SK-N-SH (cell line): ENCODE data around the gene MFSD11. TPM values are rescaled to one million over a fixed set of nuclear protein-coding genes. Genes with fewer than 3 reads are reported as not detected.

Experiments
- CTCF ChIA-PET: fragments of 300-600, 350-600 bp; formaldehyde crosslinking; extraction: SDS; loops from one replicate; lab custom pipeline; 2021; lab: Yijun Ruan, JAX
- POLR2A ChIA-PET: fragments of 350-600 bp; sonication (Branson Sonifier 250); formaldehyde crosslinking; extraction: SDS; loops from one replicate; lab custom pipeline; 2020; ENCODE audit warnings: antibody characterized with exemption, inconsistent platforms; lab: Yijun Ruan, JAX
- DNase-seq: peaks from one replicate; pipeline ENCODE4 v3.0.0; 2012
- H2AFZ ChIP-seq: fragments of 200-600 bp; sonication (generic); 2 replicates; pipeline ENCODE4 v1.8.1; 2016; ENCODE audit warnings: antibody characterized with exemption, mild to moderate bottlenecking, low read depth
- H3F3A ChIP-seq: fragments of 200-600 bp; sonication (generic); replicated peaks from 2 replicates; pipeline ENCODE3; 2016; ENCODE audit warnings: antibody characterized with exemption, mild to moderate bottlenecking; ENCODE audit not compliant: insufficient read depth
- H3K27ac ChIP-seq, 2 experiments: fragments of 200-500 bp in 1 of 2; fragments of 200-600 bp in 1 of 2; sonication (Bioruptor generic) in 1 of 2; sonication (generic), shearing (Covaris generic) in 1 of 2; 2 replicates each; pipeline versions ENCODE4 v1.5.1 to v1.6.1; 2014 to 2016; ENCODE audit warnings: low read depth in 2 of 2, inconsistent platforms in 1 of 2, low read length in 1 of 2, mild to moderate bottlenecking in 1 of 2, mixed read lengths in 1 of 2
- H3K27me3 ChIP-seq: fragments of 200-600 bp; sonication (generic), shearing (Covaris generic); 2 replicates; pipeline ENCODE4 v1.6.1; 2016; ENCODE audit warnings: mixed run types; ENCODE audit not compliant: insufficient read depth
- H3K36me3 ChIP-seq, 2 experiments: fragments of 200-500 bp in 1 of 2; fragments of 200-600 bp in 1 of 2; sonication (Bioruptor generic) in 1 of 2; sonication (generic) in 1 of 2; replicated peaks in 1 of 2; 2 replicates each; pipeline versions ENCODE3 to v1.5.1; 2014 to 2016; ENCODE audit warnings: low read length in 1 of 2, mild to moderate bottlenecking in 1 of 2; ENCODE audit not compliant: insufficient read depth in 2 of 2, control insufficient read depth in 1 of 2
- H3K4me1 ChIP-seq, 2 experiments: fragments of 200-500 bp in 1 of 2; fragments of 200-600 bp in 1 of 2; sonication (Bioruptor generic) in 1 of 2; sonication (generic), shearing (Covaris generic) in 1 of 2; 2 replicates each; pipeline versions ENCODE4 v1.5.1 to v1.6.1; 2014 to 2016; ENCODE audit warnings: low read depth in 1 of 2, low read length in 1 of 2, mixed run types in 1 of 2; ENCODE audit not compliant: insufficient read depth in 2 of 2, control insufficient read depth in 1 of 2
- H3K4me2 ChIP-seq: fragments of 200-600 bp; sonication (generic), shearing (Covaris generic); 2 replicates; pipeline ENCODE4 v1.6.1; 2017; ENCODE audit warnings: mixed run types
- H3K4me3 ChIP-seq, 2 experiments: fragments of 200-500 bp in 1 of 2; fragments of 200-600 bp in 1 of 2; sonication (Bioruptor generic) in 1 of 2; sonication (generic), shearing (Covaris generic) in 1 of 2; 2 replicates each; pipeline versions ENCODE4 v1.5.1 to v1.8.1; 2014 to 2016; ENCODE audit warnings: low read depth in 2 of 2, inconsistent platforms in 1 of 2, low read length in 1 of 2, mild to moderate bottlenecking in 1 of 2, mixed read lengths in 1 of 2, moderate library complexity in 1 of 2
- H3K79me2 ChIP-seq: fragments of 200-600 bp; sonication (generic); 2 replicates; pipeline ENCODE4 v1.8.1; 2017; ENCODE audit warnings: mild to moderate bottlenecking; ENCODE audit not compliant: insufficient read depth
- H3K9ac ChIP-seq: fragments of 200-600 bp; sonication (generic); 2 replicates; pipeline ENCODE4 v1.6.1; 2017; ENCODE audit warnings: mixed run types
- H3K9me2 ChIP-seq: fragments of 200-600 bp; sonication (generic); 2 replicates; pipeline ENCODE4 v1.6.1; 2017; ENCODE audit warnings: mixed run types
- H3K9me3 ChIP-seq: fragments of 200-600 bp; sonication (generic); 2 replicates; pipeline ENCODE4 v1.6.1; 2017; ENCODE audit warnings: mixed run types, mild to moderate bottlenecking, moderate library complexity
- H4K20me1 ChIP-seq: fragments of 200-600 bp; sonication (generic); 2 replicates; pipeline ENCODE4 v1.6.1; 2017; ENCODE audit warnings: mild to moderate bottlenecking, mixed run types; ENCODE audit not compliant: insufficient read depth
- ELF1 ChIP-seq: IDR thresholded peaks from 2 replicates; pipeline ENCODE4 v1.4.0; 2012
- MEF2A ChIP-seq: IDR thresholded peaks from 2 replicates; pipeline ENCODE4 v1.4.0; 2012; ENCODE audit warnings: low read depth, borderline replicate concordance
- RCOR1 ChIP-seq: fragments of 150-350 bp; IDR thresholded peaks from 2 replicates; pipeline ENCODE4 v1.6.1; 2017; ENCODE audit warnings: antibody characterized with exemption, low read length
- SIN3A ChIP-seq: IDR thresholded peaks from 2 replicates; pipeline ENCODE4 v1.6.1; 2012; ENCODE audit warnings: low read depth, mild to moderate bottlenecking, low read length, moderate library complexity, borderline replicate concordance
- SMC3 ChIP-seq: IDR thresholded peaks from 2 replicates; pipeline ENCODE4 v1.6.1; 2012; ENCODE audit warnings: low read depth, low read length, improper control_type of control experiment
- TAF1 ChIP-seq: IDR thresholded peaks from 2 replicates; pipeline ENCODE4 v1.6.1; 2012; ENCODE audit warnings: low read depth, mild to moderate bottlenecking, low read length, moderate library complexity, borderline replicate concordance
- WGBS: methylation state at CpG from one replicate; pipeline ENCODE4 v1.1.6; 2017; ENCODE audit warnings: low lambda C conversion rate; 5-methylcytosine and 5-hydroxymethylcytosine counted together
- polyA plus RNA-seq, 3 experiments: library from polyadenylated mRNA; depleted of rRNA; stranded (reverse); fragments of >200 nt; gene quantifications; 2 replicates each; pipeline ENCODE4 v1.2.3, GENCODE V29; 2012
- TF ChIP-seq, protein P1 (sequence below): fragments of 150-350 bp; IDR thresholded peaks from 2 replicates; pipeline ENCODE4 v1.6.1; 2017; ENCODE audit warnings: antibody characterized with exemption, low read length, low read depth, borderline replicate concordance
- TF ChIP-seq, protein P2 (sequence below): IDR thresholded peaks from 2 replicates; pipeline ENCODE4 v1.6.1; 2012; ENCODE audit warnings: mild to moderate bottlenecking, low read depth, low read length, moderate library complexity
- TF ChIP-seq, protein P3 (sequence below): IDR thresholded peaks from 2 replicates; pipeline ENCODE4 v1.4.0; 2012; ENCODE audit warnings: low read depth, borderline replicate concordance

Gene MFSD11
- polyA plus RNA-seq, 1 of the 3 experiments (the other 2 are of a cell fraction) = 22.7 TPM

GRCh38 chr17:76748657-76749056, 10.7 kb downstream of the MFSD11 start (continued):
- TF ChIP-seq, protein P1, sequence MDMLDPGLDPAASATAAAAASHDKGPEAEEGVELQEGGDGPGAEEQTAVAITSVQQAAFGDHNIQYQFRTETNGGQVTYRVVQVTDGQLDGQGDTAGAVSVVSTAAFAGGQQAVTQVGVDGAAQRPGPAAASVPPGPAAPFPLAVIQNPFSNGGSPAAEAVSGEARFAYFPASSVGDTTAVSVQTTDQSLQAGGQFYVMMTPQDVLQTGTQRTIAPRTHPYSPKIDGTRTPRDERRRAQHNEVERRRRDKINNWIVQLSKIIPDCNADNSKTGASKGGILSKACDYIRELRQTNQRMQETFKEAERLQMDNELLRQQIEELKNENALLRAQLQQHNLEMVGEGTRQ = no peak
- no peak for TF ChIP-seq SIN3A
- TF ChIP-seq, protein P2, sequence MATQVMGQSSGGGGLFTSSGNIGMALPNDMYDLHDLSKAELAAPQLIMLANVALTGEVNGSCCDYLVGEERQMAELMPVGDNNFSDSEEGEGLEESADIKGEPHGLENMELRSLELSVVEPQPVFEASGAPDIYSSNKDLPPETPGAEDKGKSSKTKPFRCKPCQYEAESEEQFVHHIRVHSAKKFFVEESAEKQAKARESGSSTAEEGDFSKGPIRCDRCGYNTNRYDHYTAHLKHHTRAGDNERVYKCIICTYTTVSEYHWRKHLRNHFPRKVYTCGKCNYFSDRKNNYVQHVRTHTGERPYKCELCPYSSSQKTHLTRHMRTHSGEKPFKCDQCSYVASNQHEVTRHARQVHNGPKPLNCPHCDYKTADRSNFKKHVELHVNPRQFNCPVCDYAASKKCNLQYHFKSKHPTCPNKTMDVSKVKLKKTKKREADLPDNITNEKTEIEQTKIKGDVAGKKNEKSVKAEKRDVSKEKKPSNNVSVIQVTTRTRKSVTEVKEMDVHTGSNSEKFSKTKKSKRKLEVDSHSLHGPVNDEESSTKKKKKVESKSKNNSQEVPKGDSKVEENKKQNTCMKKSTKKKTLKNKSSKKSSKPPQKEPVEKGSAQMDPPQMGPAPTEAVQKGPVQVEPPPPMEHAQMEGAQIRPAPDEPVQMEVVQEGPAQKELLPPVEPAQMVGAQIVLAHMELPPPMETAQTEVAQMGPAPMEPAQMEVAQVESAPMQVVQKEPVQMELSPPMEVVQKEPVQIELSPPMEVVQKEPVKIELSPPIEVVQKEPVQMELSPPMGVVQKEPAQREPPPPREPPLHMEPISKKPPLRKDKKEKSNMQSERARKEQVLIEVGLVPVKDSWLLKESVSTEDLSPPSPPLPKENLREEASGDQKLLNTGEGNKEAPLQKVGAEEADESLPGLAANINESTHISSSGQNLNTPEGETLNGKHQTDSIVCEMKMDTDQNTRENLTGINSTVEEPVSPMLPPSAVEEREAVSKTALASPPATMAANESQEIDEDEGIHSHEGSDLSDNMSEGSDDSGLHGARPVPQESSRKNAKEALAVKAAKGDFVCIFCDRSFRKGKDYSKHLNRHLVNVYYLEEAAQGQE = no peak
- no peak for TF ChIP-seq RCOR1
- TF ChIP-seq TAF1 = no peak

GRCh38 chr17:76751416-76751993, 13.6 kb downstream of the MFSD11 start:
- Histone ChIP-seq H2AFZ (no peak overlapping the region), H3K9me2 (no peaks in the 10 kb centered on the region), H3F3A (no peaks in the 10 kb centered on the region), H3K4me1 (no peaks in the 10 kb centered on the region), H3K27ac (no peak overlapping the region), H3K4me2 (no peak overlapping the region), H3K79me2 (no peaks in the 10 kb centered on the region), H3K9ac (no peak overlapping the region), H3K9me3 (no peaks in the 10 kb centered on the region), H4K20me1 (no peaks in the 10 kb centered on the region), H3K4me3 (no peak overlapping the region), H3K36me3 (peaks cover 2 to 19% of the 10 kb centered on the region in 2 experiments), H3K27me3 (no peaks in the 10 kb centered on the region)
- POLR2A ChIA-PET = interaction anchor here (0.7 kb wide), 1 partner anchor 1753 kb away, joined by 3 read pairs; no protein-coding TSS in a partner anchor
- no peak for TF ChIP-seq ELF1
- CTCF ChIA-PET = interaction anchor here (0.7 to 1.1 kb wide), 2 partner anchors 21 to 30 kb away, joined by 3 read pairs; no protein-coding TSS in a partner anchor
- 84% methylated on average over 3 of the region's 3 CpGs for WGBS
- no peak for DNase-seq

DNA sequence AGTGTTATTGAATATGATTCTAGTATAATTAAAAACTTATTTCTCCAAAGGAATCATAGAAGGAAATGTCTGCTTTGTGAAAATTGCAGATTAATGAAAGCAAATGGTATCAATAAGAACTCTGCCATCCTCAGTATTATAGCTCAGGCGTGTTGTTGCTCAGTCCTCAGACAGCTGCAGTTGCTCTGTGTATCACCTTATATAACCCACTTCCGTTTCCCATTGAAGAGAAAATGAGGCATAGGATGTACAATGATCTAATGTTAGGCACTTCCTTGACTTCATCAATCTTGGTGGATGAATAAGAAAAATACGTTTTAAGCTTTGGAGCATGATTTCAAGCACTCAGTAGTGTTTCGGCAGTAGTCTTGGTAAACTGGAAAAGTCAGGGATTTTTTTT, 14.1 kb downstream of the MFSD11 start:
- Histone ChIP-seq H3K9ac (no peak overlapping the region), H3K4me2 (no peak overlapping the region), H3K9me2 (no peaks in the 10 kb centered on the region), H4K20me1 (no peaks in the 10 kb centered on the region), H3K9me3 (no peaks in the 10 kb centered on the region), H3K36me3 (peaks cover 1 to 16% of the 10 kb centered on the region in 2 experiments), H3K27ac (no peak overlapping the region), H3K27me3 (no peaks in the 10 kb centered on the region), H3K4me3 (no peak overlapping the region), H3F3A (no peaks in the 10 kb centered on the region), H3K4me1 (no peaks in the 10 kb centered on the region), H2AFZ (no peak overlapping the region)
- WGBS = 94% methylated on average over 4 of the region's 4 CpGs
- POLR2A ChIA-PET = interaction anchor here (0.6 kb wide), 1 partner anchor 14 kb away, joined by 5 read pairs; the partner anchor contains the start of gene MFSD11
- CTCF ChIA-PET = interaction anchor here (1.1 kb wide), 1 partner anchor 21 kb away, joined by 3 read pairs; no protein-coding TSS in a partner anchor
- no peak for DNase-seq
- TF ChIP-seq, protein P3, sequence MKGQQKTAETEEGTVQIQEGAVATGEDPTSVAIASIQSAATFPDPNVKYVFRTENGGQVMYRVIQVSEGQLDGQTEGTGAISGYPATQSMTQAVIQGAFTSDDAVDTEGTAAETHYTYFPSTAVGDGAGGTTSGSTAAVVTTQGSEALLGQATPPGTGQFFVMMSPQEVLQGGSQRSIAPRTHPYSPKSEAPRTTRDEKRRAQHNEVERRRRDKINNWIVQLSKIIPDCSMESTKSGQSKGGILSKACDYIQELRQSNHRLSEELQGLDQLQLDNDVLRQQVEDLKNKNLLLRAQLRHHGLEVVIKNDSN = no peak
- no peak for TF ChIP-seq MEF2A
- no peak for TF ChIP-seq SMC3
- TF ChIP-seq, all 33 proteins: peak for 0
- H3K79me2 ChIP-seq = no peaks in the 10 kb centered on the region
